Measurements from ENCODE around the gene ARHGAP19. TPM values are rescaled to one million over a fixed set of nuclear protein-coding genes. Genes with fewer than 3 reads are reported as not detected.

Gene ARHGAP19
- total RNA-seq (1 to 10 TPM; 4.2 to 9.1 (median 7.3) TPM), polyA plus RNA-seq (1 to 10 TPM; 3.0 to 6.0 (median 4.8) TPM)

DNA sequence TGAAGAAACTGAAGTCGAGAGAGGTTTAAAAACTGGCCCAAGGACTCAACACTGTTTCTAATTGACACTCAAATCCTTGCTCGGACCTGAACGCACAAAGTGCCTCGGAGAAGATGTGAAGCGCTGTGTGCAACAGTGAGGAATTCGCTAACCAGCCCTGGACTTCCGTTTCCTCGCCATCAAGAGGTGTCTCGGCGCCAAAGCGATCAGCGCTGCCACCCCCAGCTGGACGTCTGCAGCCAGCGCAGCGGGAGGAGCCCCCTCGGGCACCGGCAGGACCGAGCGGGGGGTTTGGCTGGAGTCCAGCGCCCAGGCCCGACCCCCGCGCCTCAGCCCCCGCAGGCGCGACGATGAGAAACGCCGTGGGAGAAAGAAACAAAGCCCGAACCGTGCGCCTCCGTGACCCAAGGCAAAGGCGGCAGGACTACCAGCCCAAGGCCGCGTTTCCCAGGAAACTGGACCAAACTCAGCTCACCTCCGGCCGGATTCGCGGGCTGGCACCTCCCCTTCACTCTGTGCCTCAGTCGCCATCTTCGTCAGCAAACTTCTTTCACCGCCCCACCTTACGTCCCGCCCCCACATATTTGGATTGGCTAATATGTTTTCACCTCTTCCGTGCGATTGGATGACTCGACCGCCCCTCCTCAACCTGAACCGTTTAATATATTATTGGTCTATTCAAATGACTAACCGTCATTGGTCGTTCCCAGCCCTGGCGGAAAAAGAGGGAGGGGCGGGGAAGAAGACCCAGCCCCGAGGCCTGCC lies at the start of gene ARHGAP19:
ARHGAP19 (minus strand) TSS at position 541 of the 765 bp plus-strand sequence; CDS start at position 531, 10 bp downstream.
- Histone ChIP-seq H3K27ac (peak within 1 kb of the TSS; percentile 88 to 97 (median 94)), H3K36me3 (peaks cover 0 to 6% (median 1%) of the 10 kb centered on the region in 4 donors), H3K4me3 (peak within 1 kb of the TSS; percentile 61 to 89 (median 80)), H3K9me3 (no peaks in the 10 kb centered on the region), H3K27me3 (no peaks in the 10 kb centered on the region), H3K4me1 (peaks cover 0 to 14% (median 5%) of the 10 kb centered on the region in 4 donors)
- TF ChIP-seq POLR2A (IDR thresholded peaks at IDR 0.05) (peak; percentile 18 to 71), POLR2AphosphoS5 (IDR thresholded peaks at IDR 0.05) (peak; percentile 36 to 82 (median 70)), EP300 (IDR thresholded peaks at IDR 0.05) (no peak)
- TF ChIP-seq, protein P1, sequence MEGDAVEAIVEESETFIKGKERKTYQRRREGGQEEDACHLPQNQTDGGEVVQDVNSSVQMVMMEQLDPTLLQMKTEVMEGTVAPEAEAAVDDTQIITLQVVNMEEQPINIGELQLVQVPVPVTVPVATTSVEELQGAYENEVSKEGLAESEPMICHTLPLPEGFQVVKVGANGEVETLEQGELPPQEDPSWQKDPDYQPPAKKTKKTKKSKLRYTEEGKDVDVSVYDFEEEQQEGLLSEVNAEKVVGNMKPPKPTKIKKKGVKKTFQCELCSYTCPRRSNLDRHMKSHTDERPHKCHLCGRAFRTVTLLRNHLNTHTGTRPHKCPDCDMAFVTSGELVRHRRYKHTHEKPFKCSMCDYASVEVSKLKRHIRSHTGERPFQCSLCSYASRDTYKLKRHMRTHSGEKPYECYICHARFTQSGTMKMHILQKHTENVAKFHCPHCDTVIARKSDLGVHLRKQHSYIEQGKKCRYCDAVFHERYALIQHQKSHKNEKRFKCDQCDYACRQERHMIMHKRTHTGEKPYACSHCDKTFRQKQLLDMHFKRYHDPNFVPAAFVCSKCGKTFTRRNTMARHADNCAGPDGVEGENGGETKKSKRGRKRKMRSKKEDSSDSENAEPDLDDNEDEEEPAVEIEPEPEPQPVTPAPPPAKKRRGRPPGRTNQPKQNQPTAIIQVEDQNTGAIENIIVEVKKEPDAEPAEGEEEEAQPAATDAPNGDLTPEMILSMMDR (IDR thresholded peaks at IDR 0.05) = no peak
- DNase-seq = peak; percentile 99
- 0% methylated on average over 55 of the region's 55 CpGs for WGBS, 2 donors
- intact Hi-C loops (cut with DNase I) = loop anchor here (1.0 to 2.0 kb wide), 2 partner anchors 27 to 42 kb away; partner anchors contain the start of genes FRAT1 and FRAT2

- no peaks in the 10 kb centered on the region for H3K27me3 ChIP-seq
- DNase-seq = no peak
- intact Hi-C loops (cut with DNase I) = no loop called here
- no peaks in the 10 kb centered on the region for H3K36me3 ChIP-seq
- peaks cover 0 to 12% (median 5%) of the 10 kb centered on the region in 4 donors for H3K4me1 ChIP-seq
- no peak for TF ChIP-seq EP300 (IDR thresholded peaks at IDR 0.05)
- TF ChIP-seq POLR2A (IDR thresholded peaks at IDR 0.05) = no peak
- TF ChIP-seq, protein P1 (IDR thresholded peaks at IDR 0.05) = no peak
- TF ChIP-seq POLR2AphosphoS5 (IDR thresholded peaks at IDR 0.05) = no peak
- H3K27ac ChIP-seq = no peak overlapping the region
- H3K9me3 ChIP-seq = no peaks in the 10 kb centered on the region
- whole genome bisulfite sequencing, 2 donors = 60 to 75% methylated on average over 2 of the region's 2 CpGs
- H3K4me3 ChIP-seq = no peak overlapping the region
Measured at GRCh38 chr10:97341416-97341815, 49.0 kb upstream of the ARHGAP19 start.

DNA sequence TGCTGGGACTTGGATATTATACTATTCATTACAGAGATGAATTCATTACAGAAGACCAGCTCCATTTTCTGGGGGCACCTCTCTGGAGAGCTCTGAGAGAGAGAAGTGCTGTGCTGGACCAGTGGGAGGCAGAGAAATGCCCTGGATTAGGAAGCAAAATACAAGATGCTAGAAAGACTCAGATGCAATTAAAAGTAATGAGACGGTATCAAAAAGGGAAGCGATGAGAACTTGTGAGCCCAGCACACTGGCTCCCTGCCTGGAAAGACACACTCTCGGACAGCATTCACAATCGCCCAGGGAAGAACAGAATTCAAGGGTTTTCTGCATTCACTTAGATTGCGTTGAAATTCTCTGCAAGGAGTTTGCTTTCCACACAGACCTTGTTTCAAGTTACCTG lies 45.6 kb upstream of the ARHGAP19 start:
- TF ChIP-seq, protein P1 (IDR thresholded peaks at IDR 0.05) = no peak
- TF ChIP-seq EP300 (IDR thresholded peaks at IDR 0.05) (no peak), POLR2A (IDR thresholded peaks at IDR 0.05) (no peak), POLR2AphosphoS5 (IDR thresholded peaks at IDR 0.05) (no peak)

GRCh38 chr10:97336942-97337831 lies 44.8 kb upstream of the ARHGAP19 start:
- peaks cover 0 to 32% (median 23%) of the 10 kb centered on the region in 4 donors for H3K4me1 ChIP-seq
- DNase-seq = no peak
- peak overlapping the region in 3 of 4 donors; percentile 2 to 34 (median 32) for H3K27ac ChIP-seq
- intact Hi-C loops (cut with DNase I) = no loop called here
- no peaks in the 10 kb centered on the region for H3K9me3 ChIP-seq
- H3K4me3 ChIP-seq = no peak overlapping the region
- no peaks in the 10 kb centered on the region for H3K27me3 ChIP-seq
- TF ChIP-seq, protein P1 (IDR thresholded peaks at IDR 0.05) = no peak
- TF ChIP-seq POLR2A (IDR thresholded peaks at IDR 0.05) (no peak), POLR2AphosphoS5 (IDR thresholded peaks at IDR 0.05) (no peak), EP300 (IDR thresholded peaks at IDR 0.05) (no peak)
- H3K36me3 ChIP-seq = no peaks in the 10 kb centered on the region
- WGBS, 2 donors = 19 to 51% methylated on average over 11 of the region's 11 CpGs

More for the DNA sequence above, 45.6 kb upstream of the ARHGAP19 start:
- DNase-seq = no peak
- Histone ChIP-seq H3K36me3 (no peaks in the 10 kb centered on the region), H3K9me3 (no peaks in the 10 kb centered on the region), H3K27ac (peak overlapping the region in 1 of 4 donors; percentile 34), H3K4me1 (peaks cover 0 to 26% (median 17%) of the 10 kb centered on the region in 4 donors), H3K4me3 (no peak overlapping the region), H3K27me3 (no peaks in the 10 kb centered on the region)
- 78 to 80% methylated on average over 5 of the region's 5 CpGs for WGBS, 2 donors
- intact Hi-C loops (cut with DNase I) = no loop called here

Measured in sigmoid colon (tissue), 7 donors.